WTC11 (cell line): ENCODE data around the gene RANGAP1. TPM values are rescaled to one million over a fixed set of nuclear protein-coding genes. Genes with fewer than 3 reads are reported as not detected.

ENCODE experiments used
- ATAC-seq: fragments of 200-7000 bp; cut with Tn5 transposase; 2 replicates; pipeline ENCODE4 v1.10.0; 2021; ENCODE audit warnings: mild to moderate bottlenecking, moderate library complexity
- CTCF ChIA-PET: fragments of 300-600 bp; sonication (Branson Sonifier 250); formaldehyde crosslinking; loops from one replicate; lab custom pipeline; 2021; ENCODE audit warnings: antibody characterized with exemption; lab: Charles Lee
- POLR2A ChIA-PET: fragments of 350-600 bp; sonication (Branson Sonifier 250); formaldehyde crosslinking; loops from one replicate; lab custom pipeline; 2021; ENCODE audit warnings: antibody characterized with exemption; lab: Charles Lee
- DNase-seq: peaks from one replicate; pipeline ENCODE4 v3.0.0; 2021; ENCODE audit warnings: low spot score
- H3K27ac Mint-ChIP-seq: 2 replicates; pipeline ENCODE4 v1.8.0; 2021; ENCODE audit warnings: mixed read lengths
- H3K27me3 Mint-ChIP-seq: 2 replicates; pipeline ENCODE4 v1.8.0; 2021; ENCODE audit warnings: low read depth, mild to moderate bottlenecking, moderate library complexity, mixed read lengths
- H3K36me3 Mint-ChIP-seq: 2 replicates; pipeline ENCODE4 v1.8.0; 2021; ENCODE audit warnings: mixed read lengths
- H3K4me1 Mint-ChIP-seq: 2 replicates; pipeline ENCODE4 v1.8.0; 2022; ENCODE audit warnings: mixed read lengths
- H3K4me3 Mint-ChIP-seq: 2 replicates; pipeline ENCODE4 v1.8.0; 2021; ENCODE audit warnings: mild to moderate bottlenecking, moderate library complexity, mixed read lengths
- H3K9me3 Mint-ChIP-seq: 2 replicates; pipeline ENCODE4 v1.8.0; 2021; ENCODE audit warnings: mixed read lengths
- ELF4 ChIP-seq: sonication (generic); formaldehyde crosslinking; IDR thresholded peaks from 2 replicates; pipeline ENCODE4 v1.8.1; 2022; ENCODE audit warnings: low read depth, mild to moderate bottlenecking, moderate library complexity, missing genetic modification reagents
- ESRRA ChIP-seq: sonication (generic); formaldehyde crosslinking; IDR thresholded peaks from 2 replicates; pipeline ENCODE4 v1.8.1; 2022; ENCODE audit warnings: mild to moderate bottlenecking, missing genetic modification reagents, borderline replicate concordance
- IRF2 ChIP-seq: sonication (generic); formaldehyde crosslinking; IDR thresholded peaks from 2 replicates; pipeline ENCODE4 v1.8.0; 2022; ENCODE audit warnings: low read depth, missing genetic modification reagents, borderline replicate concordance
- KAT7 ChIP-seq: sonication (generic); formaldehyde crosslinking; IDR thresholded peaks from 2 replicates; pipeline ENCODE4 v1.8.1; 2023; ENCODE audit warnings: missing genetic modification reagents, mild to moderate bottlenecking, borderline replicate concordance
- MXD4 ChIP-seq: fragments of 250-450 bp; sonication (Bioruptor Pico); IDR thresholded peaks from 2 replicates; pipeline ENCODE4 v1.8.0; 2021; ENCODE audit warnings: mild to moderate bottlenecking, moderate library complexity, borderline replicate concordance
- NFYB ChIP-seq: sonication (generic); formaldehyde crosslinking; conservative IDR thresholded peaks from 2 replicates; pipeline ENCODE4 v1.8.0; 2022; ENCODE audit warnings: low read depth, missing genetic modification reagents
- NR1H2 ChIP-seq: sonication (generic); formaldehyde crosslinking; IDR thresholded peaks from 2 replicates; pipeline ENCODE4 v1.9.0; 2021; ENCODE audit warnings: mild to moderate bottlenecking, moderate library complexity, missing genetic modification reagents
- NR3C1 ChIP-seq: sonication (generic); formaldehyde crosslinking; conservative IDR thresholded peaks from 2 replicates; pipeline ENCODE4 v1.8.1; 2023; ENCODE audit warnings: low read depth, mild to moderate bottlenecking, missing genetic modification reagents
- OVOL2 ChIP-seq: fragments of 250-450 bp; sonication (Bioruptor Pico); IDR thresholded peaks from 2 replicates; pipeline ENCODE4 v1.9.0; 2021; ENCODE audit warnings: mild to moderate bottlenecking, borderline replicate concordance
- RORB ChIP-seq: fragments of 250-450 bp; sonication (Bioruptor Pico); IDR thresholded peaks from 2 replicates; pipeline ENCODE4 v1.9.0; 2021; ENCODE audit warnings: mild to moderate bottlenecking
- SMAD4 ChIP-seq: sonication (generic); formaldehyde crosslinking; IDR thresholded peaks from 2 replicates; pipeline ENCODE4 v1.8.0; 2022; ENCODE audit warnings: mild to moderate bottlenecking, missing genetic modification reagents
- SOX15 ChIP-seq: fragments of 250-450 bp; sonication (Bioruptor Pico); IDR thresholded peaks from 2 replicates; pipeline ENCODE4 v1.9.0; 2021; ENCODE audit warnings: mild to moderate bottlenecking
- TCF7 ChIP-seq: sonication (generic); formaldehyde crosslinking; IDR thresholded peaks from 2 replicates; pipeline ENCODE4 v1.8.0; 2022; ENCODE audit warnings: mild to moderate bottlenecking, low read depth, missing genetic modification reagents, moderate library complexity
- ZNF138 ChIP-seq: sonication (generic); formaldehyde crosslinking; conservative IDR thresholded peaks from 2 replicates; pipeline ENCODE4 v1.8.1; 2022; ENCODE audit warnings: mild to moderate bottlenecking, moderate library complexity, missing genetic modification reagents
- ZNF219 ChIP-seq: sonication (generic); formaldehyde crosslinking; IDR thresholded peaks from 2 replicates; pipeline ENCODE4 v1.8.0; 2023; ENCODE audit warnings: missing genetic modification reagents, mild to moderate bottlenecking, borderline replicate concordance
- total RNA-seq: library from RNA; stranded (reverse); gene quantifications from 3 replicates; pipeline ENCODE4 v1.2.3, GENCODE V29; 2021
- TF ChIP-seq, protein P1 (sequence below): fragments of 250-450 bp; sonication (Bioruptor Pico); IDR thresholded peaks from 2 replicates; pipeline ENCODE4 v1.9.0; 2021; ENCODE audit warnings: moderate library complexity, mild to moderate bottlenecking, inconsistent platforms, borderline replicate concordance
- TF ChIP-seq, protein P2 (sequence below): sonication (generic); formaldehyde crosslinking; IDR thresholded peaks from 2 replicates; pipeline ENCODE4 v1.8.0; 2022; ENCODE audit warnings: missing genetic modification reagents
- TF ChIP-seq, protein P3 (sequence below): sonication (generic); formaldehyde crosslinking; IDR thresholded peaks from 2 replicates; pipeline ENCODE4 v1.8.1; 2022; ENCODE audit warnings: low read depth, mild to moderate bottlenecking, moderate library complexity, missing genetic modification reagents, borderline replicate concordance
- TF ChIP-seq, protein P4 (sequence below): sonication (generic); formaldehyde crosslinking; IDR thresholded peaks from 2 replicates; pipeline ENCODE4 v1.8.0; 2022; ENCODE audit warnings: mild to moderate bottlenecking, missing genetic modification reagents
- TF ChIP-seq, protein P5 (sequence below): sonication (generic); formaldehyde crosslinking; IDR thresholded peaks from 2 replicates; pipeline ENCODE4 v1.8.0; 2023; ENCODE audit warnings: mild to moderate bottlenecking, missing genetic modification reagents
- TF ChIP-seq, protein P6 (sequence below): sonication (generic); formaldehyde crosslinking; IDR thresholded peaks from 2 replicates; pipeline ENCODE4 v1.8.1; 2022; ENCODE audit warnings: low read depth, missing genetic modification reagents, borderline replicate concordance

RANGAP1 gene
- total RNA-seq, 1 experiment from 2014 or later, result 160 TPM

DNA sequence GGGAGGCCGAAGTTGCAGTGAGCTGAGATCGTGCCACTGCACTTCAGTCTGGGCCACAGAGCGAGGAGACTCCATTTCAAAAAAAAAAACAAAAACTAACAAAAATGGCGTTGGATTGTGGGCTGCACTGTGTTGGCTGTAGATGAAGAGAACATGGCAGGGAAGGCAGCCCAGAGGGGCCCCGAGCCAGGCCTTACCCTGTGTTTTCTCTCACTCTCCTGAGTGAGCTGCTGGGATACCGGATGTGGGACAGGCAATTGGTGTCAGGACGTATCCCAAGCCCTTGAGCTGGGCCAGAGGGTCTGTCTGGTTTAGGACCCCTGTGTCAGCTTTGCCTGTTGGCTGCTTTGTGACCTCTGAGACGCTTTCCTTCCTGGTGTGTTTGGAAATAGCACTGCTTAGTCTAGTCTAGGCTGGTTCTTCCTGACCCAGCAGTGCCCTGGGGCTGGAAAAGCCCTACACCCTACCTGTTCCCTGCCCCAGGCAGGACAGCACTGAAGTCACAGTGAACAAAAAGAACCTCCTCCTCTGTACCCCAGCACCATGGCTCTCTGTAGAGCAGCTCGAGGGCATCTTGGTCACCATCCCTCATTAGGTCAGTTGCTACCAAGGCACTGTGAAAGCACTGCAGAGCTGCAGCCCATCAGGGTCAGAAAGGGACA is 63.0 kb downstream of the RANGAP1 start (continued):
- TF ChIP-seq, protein P1, sequence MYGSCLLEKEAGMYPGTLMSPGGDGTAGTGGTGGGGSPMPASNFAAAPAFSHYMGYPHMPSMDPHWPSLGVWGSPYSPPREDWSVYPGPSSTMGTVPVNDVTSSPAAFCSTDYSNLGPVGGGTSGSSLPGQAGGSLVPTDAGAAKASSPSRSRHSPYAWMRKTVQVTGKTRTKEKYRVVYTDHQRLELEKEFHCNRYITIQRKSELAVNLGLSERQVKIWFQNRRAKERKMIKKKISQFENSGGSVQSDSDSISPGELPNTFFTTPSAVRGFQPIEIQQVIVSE (CRISPR knock-in tag), result no peak
- TF ChIP-seq MXD4 (CRISPR knock-in tag) (no peak), TCF7 (no peak), ESRRA (CRISPR knock-in tag) (no peak), KAT7 (no peak), ZNF219 (CRISPR knock-in tag) (no peak), SMAD4 (no peak), IRF2 (CRISPR knock-in tag) (no peak)
- TF ChIP-seq, protein P2, sequence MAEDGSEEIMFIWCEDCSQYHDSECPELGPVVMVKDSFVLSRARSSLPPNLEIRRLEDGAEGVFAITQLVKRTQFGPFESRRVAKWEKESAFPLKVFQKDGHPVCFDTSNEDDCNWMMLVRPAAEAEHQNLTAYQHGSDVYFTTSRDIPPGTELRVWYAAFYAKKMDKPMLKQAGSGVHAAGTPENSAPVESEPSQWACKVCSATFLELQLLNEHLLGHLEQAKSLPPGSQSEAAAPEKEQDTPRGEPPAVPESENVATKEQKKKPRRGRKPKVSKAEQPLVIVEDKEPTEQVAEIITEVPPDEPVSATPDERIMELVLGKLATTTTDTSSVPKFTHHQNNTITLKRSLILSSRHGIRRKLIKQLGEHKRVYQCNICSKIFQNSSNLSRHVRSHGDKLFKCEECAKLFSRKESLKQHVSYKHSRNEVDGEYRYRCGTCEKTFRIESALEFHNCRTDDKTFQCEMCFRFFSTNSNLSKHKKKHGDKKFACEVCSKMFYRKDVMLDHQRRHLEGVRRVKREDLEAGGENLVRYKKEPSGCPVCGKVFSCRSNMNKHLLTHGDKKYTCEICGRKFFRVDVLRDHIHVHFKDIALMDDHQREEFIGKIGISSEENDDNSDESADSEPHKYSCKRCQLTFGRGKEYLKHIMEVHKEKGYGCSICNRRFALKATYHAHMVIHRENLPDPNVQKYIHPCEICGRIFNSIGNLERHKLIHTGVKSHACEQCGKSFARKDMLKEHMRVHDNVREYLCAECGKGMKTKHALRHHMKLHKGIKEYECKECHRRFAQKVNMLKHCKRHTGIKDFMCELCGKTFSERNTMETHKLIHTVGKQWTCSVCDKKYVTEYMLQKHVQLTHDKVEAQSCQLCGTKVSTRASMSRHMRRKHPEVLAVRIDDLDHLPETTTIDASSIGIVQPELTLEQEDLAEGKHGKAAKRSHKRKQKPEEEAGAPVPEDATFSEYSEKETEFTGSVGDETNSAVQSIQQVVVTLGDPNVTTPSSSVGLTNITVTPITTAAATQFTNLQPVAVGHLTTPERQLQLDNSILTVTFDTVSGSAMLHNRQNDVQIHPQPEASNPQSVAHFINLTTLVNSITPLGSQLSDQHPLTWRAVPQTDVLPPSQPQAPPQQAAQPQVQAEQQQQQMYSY (CRISPR knock-in tag), result no peak

DNA sequence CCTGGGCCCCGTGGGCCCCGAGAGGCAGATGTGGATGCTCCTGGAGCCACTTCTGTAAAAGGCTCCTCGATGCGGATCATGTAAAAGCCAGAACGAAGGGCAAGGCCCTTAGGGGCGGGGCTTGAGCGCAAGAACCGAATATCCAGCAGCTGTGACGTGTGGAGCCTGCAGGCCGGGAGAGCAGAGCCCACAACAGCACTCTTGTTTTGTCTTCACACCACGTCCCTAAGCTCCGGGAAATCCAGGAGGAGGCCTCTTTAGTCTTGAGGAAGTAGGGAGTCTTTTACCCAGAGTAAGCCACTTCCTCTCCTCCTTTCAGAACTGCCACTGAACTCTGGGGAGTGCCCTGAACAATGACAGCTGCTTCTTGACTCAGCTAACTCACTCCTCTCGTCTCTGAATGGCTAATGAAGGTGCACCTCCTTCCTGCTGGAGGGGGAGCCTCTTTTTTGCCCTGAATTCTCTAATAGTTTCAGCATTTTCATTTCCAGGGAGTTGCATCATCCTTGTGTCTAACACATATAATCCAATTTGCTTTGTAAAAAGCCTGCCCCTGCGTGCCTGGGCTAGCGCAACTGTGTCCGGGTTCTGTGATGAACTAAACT is 68.3 kb downstream of the RANGAP1 start:
- H3K27ac Mint-ChIP-seq, result peak overlapping the region; percentile 90
- POLR2A ChIA-PET, result interaction anchor here (1.7 kb wide), 1 partner anchor 20 kb away, joined by 5 read pairs; no protein-coding TSS in a partner anchor
- H3K36me3 Mint-ChIP-seq, result peaks cover 60% of the 10 kb centered on the region
- no peaks in the 10 kb centered on the region for H3K27me3 Mint-ChIP-seq
- peaks cover 5% of the 10 kb centered on the region; the same call in 1 of the 2 replicates for H3K9me3 Mint-ChIP-seq
- TF ChIP-seq, protein P3, sequence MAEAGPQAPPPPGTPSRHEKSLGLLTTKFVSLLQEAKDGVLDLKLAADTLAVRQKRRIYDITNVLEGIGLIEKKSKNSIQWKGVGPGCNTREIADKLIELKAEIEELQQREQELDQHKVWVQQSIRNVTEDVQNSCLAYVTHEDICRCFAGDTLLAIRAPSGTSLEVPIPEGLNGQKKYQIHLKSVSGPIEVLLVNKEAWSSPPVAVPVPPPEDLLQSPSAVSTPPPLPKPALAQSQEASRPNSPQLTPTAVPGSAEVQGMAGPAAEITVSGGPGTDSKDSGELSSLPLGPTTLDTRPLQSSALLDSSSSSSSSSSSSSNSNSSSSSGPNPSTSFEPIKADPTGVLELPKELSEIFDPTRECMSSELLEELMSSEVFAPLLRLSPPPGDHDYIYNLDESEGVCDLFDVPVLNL (CRISPR knock-in tag), result no peak
- TF ChIP-seq RORB (no peak), ZNF138 (CRISPR knock-in tag) (no peak)
- TF ChIP-seq, all 79 proteins: peak for 0
- H3K4me1 Mint-ChIP-seq, result peaks cover 19% of the 10 kb centered on the region
- peak; percentile 52 for DNase-seq
- no peak overlapping the region for H3K4me3 Mint-ChIP-seq
- ATAC-seq, result peak; percentile 85
- CTCF ChIA-PET, result interaction anchor here (0.6 to 2.2 kb wide), 3 partner anchors 20 to 236 kb away, joined by 4 to 17 read pairs (median 4); no protein-coding TSS in a partner anchor

DNA sequence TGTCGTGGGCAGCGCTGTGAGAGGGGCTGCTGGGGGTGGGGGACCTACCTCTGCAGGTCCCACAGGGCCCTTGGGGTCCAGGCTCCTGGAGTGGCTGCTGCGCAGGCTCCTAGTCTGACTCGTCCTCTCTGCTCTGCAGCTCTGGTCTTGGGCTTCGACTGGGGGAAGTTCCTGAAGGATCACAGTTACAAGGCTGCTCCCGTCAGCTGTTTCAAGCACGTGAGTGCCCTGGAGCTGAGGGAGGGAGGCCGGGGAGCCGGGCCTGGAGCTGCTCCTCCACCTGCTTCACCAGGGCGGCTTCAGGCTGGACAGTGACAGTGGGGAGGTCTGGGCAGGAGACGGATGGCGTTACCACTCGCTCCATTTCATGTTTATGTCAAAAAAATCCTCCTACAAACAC is 69.0 kb downstream of the RANGAP1 start:
- H3K27me3 Mint-ChIP-seq, result no peaks in the 10 kb centered on the region
- ChIA-PET POLR2A (interaction anchor here (1.7 kb wide), 1 partner anchor 21 kb away, joined by 5 read pairs; no protein-coding TSS in a partner anchor), CTCF (interaction anchor here (0.6 to 2.2 kb wide), 3 partner anchors 21 to 294 kb away, joined by 3 to 17 read pairs (median 4); no protein-coding TSS in a partner anchor)
- peak overlapping the region; percentile 90 for H3K27ac Mint-ChIP-seq
- no peak overlapping the region for H3K4me3 Mint-ChIP-seq
- peak; percentile 15; the same call in 1 of the 2 replicates for ATAC-seq
- peaks cover 5% of the 10 kb centered on the region; the same call in 1 of the 2 replicates for H3K9me3 Mint-ChIP-seq
- peaks cover 19% of the 10 kb centered on the region for H3K4me1 Mint-ChIP-seq
- H3K36me3 Mint-ChIP-seq, result peaks cover 63% of the 10 kb centered on the region
- no peak for DNase-seq
- TF ChIP-seq, protein P4, sequence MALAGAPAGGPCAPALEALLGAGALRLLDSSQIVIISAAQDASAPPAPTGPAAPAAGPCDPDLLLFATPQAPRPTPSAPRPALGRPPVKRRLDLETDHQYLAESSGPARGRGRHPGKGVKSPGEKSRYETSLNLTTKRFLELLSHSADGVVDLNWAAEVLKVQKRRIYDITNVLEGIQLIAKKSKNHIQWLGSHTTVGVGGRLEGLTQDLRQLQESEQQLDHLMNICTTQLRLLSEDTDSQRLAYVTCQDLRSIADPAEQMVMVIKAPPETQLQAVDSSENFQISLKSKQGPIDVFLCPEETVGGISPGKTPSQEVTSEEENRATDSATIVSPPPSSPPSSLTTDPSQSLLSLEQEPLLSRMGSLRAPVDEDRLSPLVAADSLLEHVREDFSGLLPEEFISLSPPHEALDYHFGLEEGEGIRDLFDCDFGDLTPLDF (CRISPR knock-in tag), result no peak
- TF ChIP-seq NFYB (CRISPR knock-in tag), result no peak
- TF ChIP-seq SOX15 (CRISPR knock-in tag), result no peak
- no peak for TF ChIP-seq RORB
- TF ChIP-seq, protein P5, sequence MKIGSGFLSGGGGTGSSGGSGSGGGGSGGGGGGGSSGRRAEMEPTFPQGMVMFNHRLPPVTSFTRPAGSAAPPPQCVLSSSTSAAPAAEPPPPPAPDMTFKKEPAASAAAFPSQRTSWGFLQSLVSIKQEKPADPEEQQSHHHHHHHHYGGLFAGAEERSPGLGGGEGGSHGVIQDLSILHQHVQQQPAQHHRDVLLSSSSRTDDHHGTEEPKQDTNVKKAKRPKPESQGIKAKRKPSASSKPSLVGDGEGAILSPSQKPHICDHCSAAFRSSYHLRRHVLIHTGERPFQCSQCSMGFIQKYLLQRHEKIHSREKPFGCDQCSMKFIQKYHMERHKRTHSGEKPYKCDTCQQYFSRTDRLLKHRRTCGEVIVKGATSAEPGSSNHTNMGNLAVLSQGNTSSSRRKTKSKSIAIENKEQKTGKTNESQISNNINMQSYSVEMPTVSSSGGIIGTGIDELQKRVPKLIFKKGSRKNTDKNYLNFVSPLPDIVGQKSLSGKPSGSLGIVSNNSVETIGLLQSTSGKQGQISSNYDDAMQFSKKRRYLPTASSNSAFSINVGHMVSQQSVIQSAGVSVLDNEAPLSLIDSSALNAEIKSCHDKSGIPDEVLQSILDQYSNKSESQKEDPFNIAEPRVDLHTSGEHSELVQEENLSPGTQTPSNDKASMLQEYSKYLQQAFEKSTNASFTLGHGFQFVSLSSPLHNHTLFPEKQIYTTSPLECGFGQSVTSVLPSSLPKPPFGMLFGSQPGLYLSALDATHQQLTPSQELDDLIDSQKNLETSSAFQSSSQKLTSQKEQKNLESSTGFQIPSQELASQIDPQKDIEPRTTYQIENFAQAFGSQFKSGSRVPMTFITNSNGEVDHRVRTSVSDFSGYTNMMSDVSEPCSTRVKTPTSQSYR, result no peak
- TF ChIP-seq NR1H2 (CRISPR knock-in tag), result no peak
- no peak for TF ChIP-seq ELF4 (CRISPR knock-in tag)
- no peak for TF ChIP-seq OVOL2
- TF ChIP-seq, protein P6, sequence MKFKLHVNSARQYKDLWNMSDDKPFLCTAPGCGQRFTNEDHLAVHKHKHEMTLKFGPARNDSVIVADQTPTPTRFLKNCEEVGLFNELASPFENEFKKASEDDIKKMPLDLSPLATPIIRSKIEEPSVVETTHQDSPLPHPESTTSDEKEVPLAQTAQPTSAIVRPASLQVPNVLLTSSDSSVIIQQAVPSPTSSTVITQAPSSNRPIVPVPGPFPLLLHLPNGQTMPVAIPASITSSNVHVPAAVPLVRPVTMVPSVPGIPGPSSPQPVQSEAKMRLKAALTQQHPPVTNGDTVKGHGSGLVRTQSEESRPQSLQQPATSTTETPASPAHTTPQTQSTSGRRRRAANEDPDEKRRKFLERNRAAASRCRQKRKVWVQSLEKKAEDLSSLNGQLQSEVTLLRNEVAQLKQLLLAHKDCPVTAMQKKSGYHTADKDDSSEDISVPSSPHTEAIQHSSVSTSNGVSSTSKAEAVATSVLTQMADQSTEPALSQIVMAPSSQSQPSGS (CRISPR knock-in tag), result no peak
- no peak for TF ChIP-seq NR3C1
